HCT116 (cell line): ENCODE measurements around the gene NRCAM.

Source experiments
- ELF1 ChIP-seq: IDR thresholded peaks from 2 replicates; pipeline ENCODE4 v1.6.1; 2012; ENCODE audit warnings: low read depth, borderline replicate concordance
- EZH2 ChIP-seq: fragments of 200-600 bp; sonication (generic); IDR thresholded peaks from 2 replicates; pipeline ENCODE4 v1.6.1; 2017; ENCODE audit warnings: antibody characterized with exemption, mixed run types
- FOSL1 ChIP-seq: IDR thresholded peaks from 2 replicates; pipeline ENCODE4 v1.6.1; 2012; ENCODE audit warnings: low read depth
- POLR2A ChIP-seq: IDR thresholded peaks from 2 replicates; pipeline ENCODE4 v1.7.0; 2011; ENCODE audit warnings: borderline replicate concordance; ENCODE audit not compliant: insufficient read depth, insufficient read length; ENCODE audit errors: extremely low read depth
- SIN3A ChIP-seq: IDR thresholded peaks from 2 replicates; pipeline ENCODE4 v1.6.1; 2012; ENCODE audit warnings: low read depth
- SRF ChIP-seq: IDR thresholded peaks from 2 replicates; pipeline ENCODE4 v1.6.1; 2012; ENCODE audit warnings: low read depth
- TCF7L2 ChIP-seq: IDR thresholded peaks from 2 replicates; pipeline ENCODE4 v1.7.0; 2011; ENCODE audit warnings: borderline replicate concordance, inconsistent platforms; ENCODE audit not compliant: insufficient read depth, insufficient read length; ENCODE audit errors: extremely low read depth
- YY1 ChIP-seq: IDR thresholded peaks from 2 replicates; pipeline ENCODE4 v1.6.1; 2011; ENCODE audit warnings: low read length, low read depth, moderate library complexity, mild to moderate bottlenecking; ENCODE audit not compliant: insufficient replicate concordance; ENCODE audit errors: extremely low read depth
- ZNF274 ChIP-seq: fragments of 200-500 bp; sonication (Bioruptor generic); IDR thresholded peaks from 2 replicates; pipeline ENCODE4 v1.6.1; 2014; ENCODE audit warnings: mild to moderate bottlenecking, low read depth, low read length, inconsistent platforms
- TF ChIP-seq, protein P1 (sequence below), 3 experiments: fragments of 200-600 bp in 1 of 3; sonication (generic) in 1 of 3; IDR thresholded peaks in 2 of 3; conservative IDR thresholded peaks in 1 of 3; 2 replicates each; pipeline ENCODE4 v1.5.1; 2012 to 2017; ENCODE audit warnings: low read depth in 2 of 3, low read length in 2 of 3, antibody characterized with exemption in 1 of 3, borderline replicate concordance in 1 of 3, control low read depth in 1 of 3, mild to moderate bottlenecking in 1 of 3, mixed read lengths in 1 of 3, mixed run types in 1 of 3, moderate library complexity in 1 of 3; ENCODE audit not compliant: insufficient read depth in 1 of 3

DNA sequence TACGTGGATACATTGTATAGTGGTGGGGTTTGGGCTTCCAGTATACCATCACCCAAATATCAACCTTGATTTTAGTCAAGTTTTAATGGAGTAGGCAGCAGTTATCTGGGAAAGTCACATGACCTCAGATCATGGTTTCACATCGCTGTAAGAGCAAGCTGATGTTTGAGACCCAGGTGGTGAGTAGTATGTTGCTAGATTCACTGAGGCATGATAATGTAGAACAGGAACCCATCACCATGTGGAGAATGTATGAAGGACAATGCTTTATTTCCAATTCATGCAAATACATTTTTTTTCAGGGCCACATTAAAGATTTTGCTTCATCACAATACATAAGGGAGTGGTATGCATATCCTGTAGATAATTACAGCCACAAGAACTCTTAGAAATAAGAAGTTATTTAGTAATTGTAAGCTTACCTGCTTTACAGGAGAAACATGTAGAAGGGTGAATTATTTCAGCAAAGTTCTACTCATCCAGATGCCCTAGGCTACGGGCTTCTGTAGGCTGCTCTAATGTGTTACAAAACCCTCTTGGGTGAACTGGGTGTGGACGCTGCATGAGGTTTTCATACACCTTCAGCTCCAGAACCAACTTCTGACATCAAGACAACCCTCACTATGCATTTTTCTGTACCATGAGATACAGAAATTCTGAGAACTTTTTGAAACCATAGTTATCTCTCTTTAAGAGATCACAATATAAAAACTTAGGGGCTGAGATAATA is 298.5 kb downstream of the NRCAM start:
- TF ChIP-seq, protein P1, sequence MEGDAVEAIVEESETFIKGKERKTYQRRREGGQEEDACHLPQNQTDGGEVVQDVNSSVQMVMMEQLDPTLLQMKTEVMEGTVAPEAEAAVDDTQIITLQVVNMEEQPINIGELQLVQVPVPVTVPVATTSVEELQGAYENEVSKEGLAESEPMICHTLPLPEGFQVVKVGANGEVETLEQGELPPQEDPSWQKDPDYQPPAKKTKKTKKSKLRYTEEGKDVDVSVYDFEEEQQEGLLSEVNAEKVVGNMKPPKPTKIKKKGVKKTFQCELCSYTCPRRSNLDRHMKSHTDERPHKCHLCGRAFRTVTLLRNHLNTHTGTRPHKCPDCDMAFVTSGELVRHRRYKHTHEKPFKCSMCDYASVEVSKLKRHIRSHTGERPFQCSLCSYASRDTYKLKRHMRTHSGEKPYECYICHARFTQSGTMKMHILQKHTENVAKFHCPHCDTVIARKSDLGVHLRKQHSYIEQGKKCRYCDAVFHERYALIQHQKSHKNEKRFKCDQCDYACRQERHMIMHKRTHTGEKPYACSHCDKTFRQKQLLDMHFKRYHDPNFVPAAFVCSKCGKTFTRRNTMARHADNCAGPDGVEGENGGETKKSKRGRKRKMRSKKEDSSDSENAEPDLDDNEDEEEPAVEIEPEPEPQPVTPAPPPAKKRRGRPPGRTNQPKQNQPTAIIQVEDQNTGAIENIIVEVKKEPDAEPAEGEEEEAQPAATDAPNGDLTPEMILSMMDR (IDR thresholded peaks at IDR 0.05 in 2 of 3, conservative IDR thresholded peaks at IDR 0.05 in 1 of 3; ENCODE audit: borderline replicate concordance in 1 of 3, insufficient read depth in 1 of 3, low read depth in 2 of 3, low read length in 2 of 3), result no peak
- TF ChIP-seq YY1 (no peak), POLR2A (no peak), EZH2 (no peak), TCF7L2 (no peak), ELF1 (no peak), FOSL1 (no peak), SIN3A (no peak), SRF (no peak), ZNF274 (no peak)
